Epithelial cell of prostate (primary cell): ENCODE results near the gene REV3L.
"Not testable (repeated sequence)": the region's sequence is repeated elsewhere in the genome, so short reads cannot be mapped to it uniquely, and the experiment has no call there.

Source experiments
- DNase-seq: peaks from one replicate; pipeline ENCODE4 v3.0.0-alpha.2; 2011; ENCODE audit warnings: low read depth, low spot score
- H3K27ac ChIP-seq: fragments of 450-650 bp; 2 replicates; pipeline ENCODE4 v1.5.1; 2017; ENCODE audit warnings: mild to moderate bottlenecking

Gene REV3L

DNA sequence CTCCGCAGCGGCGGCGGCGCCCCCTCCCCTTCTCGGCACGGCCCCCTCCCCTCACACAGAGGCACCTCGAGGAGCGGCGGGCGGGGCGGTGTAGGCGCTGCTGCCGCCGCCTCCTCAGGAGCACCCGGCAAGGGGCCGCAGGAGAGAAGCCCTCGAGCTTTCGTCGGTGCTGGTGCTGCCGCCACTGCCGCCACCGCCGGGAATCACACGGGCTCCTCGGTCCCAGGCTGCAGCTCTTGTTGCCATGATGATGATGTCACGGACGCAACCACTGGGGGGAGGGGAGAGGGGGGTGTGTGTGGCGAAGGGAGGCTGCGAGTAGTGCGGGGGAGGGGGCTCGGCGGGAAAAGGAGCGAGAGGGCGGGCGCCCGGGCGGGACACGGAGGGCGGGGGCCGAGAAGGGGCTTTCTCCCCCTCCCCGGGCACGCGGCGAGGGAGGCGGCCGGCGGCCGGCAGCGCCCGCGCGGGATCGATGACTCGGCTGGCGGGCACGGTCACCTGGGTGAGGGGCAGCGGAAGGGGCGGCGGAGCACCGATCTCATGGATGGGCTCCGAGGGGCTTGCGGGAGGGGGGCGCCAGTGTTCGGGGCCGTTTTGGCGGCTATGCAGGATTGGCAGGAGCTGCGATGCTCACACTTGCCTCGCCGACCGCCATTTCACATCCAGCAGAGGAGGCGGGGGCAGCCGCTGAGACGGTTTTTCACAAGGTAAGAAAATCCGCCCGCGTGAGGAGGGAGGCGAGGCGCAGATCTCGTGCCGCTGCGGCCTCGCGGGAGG is at the start of gene REV3L:
Gene REV3L (minus strand): TSS at position 260 of the 777 bp plus-strand sequence. CDS start 330 bp downstream, outside the sequence.
- DNase-seq = peak; percentile 31
- peak within 1 kb of the TSS; percentile 94 for H3K27ac ChIP-seq

DNA sequence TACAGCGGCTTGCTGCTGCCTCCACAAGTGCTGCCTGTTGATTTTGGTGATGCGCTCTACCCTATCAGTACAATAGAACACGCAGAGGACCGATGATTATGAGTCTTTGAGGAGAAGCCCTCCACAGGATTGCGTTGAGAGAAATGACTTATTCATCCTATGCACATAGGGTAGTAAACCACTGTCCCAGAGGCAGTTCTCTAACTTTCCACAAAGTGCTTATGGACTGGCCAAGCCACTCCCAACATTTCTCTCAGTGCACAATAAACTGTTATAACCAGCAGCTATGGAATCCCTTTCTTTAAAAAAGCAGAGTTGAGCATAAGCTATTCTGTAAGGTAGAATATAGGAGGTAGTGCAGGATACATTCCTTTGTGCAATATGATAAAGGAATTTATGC is 48.2 kb upstream of the REV3L start:
- DNase-seq = no peak
- H3K27ac ChIP-seq = no peak overlapping the region

DNA sequence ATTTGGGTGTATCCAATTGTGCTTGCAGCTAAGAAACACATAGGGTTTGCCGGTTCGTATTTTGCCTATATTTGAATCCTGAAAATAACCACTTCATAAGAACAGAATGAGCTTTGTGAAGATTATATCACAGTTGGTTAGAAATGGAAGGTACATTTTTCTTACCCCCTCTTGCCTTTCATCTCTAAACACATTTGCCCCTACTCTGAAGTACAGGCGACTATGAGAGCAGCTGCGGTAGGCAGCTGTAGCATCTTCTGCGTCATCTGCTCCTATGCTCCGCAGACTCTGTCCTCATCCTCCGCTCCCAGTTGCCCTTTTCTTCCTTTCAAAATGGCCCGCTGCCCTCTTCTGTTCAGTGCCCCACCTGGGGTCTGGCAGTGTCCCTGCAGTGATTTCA is 47.6 kb upstream of the REV3L start:
- no peak for DNase-seq

GRCh38 chr6:111530218-111530617 is 47.2 kb upstream of the REV3L start:
- H3K27ac ChIP-seq = no peak overlapping the region
- no peak for DNase-seq

More for the DNA sequence above, 47.6 kb upstream of the REV3L start:
- H3K27ac ChIP-seq = no peak overlapping the region

DNA sequence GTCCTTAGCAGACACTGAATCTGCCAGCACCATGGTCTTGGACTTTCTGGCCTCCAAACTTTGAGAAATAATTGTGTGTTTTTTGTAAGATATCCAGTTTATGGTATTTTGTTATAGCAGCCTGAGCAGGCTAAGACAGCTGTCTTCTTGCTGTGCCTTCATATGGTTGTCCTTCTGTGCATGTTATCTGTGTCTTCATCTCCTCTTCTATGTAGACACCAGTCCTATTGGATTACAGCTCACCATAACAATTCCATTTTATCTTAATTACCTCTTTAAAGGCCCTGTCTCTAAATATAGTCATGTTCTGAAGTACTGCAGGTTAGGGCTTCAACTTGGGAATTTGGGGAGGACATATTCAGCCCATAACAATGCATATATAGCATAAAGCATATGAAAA is 44.3 kb upstream of the REV3L start:
- H3K27ac ChIP-seq = no peak overlapping the region
- DNase-seq = no peak

DNA sequence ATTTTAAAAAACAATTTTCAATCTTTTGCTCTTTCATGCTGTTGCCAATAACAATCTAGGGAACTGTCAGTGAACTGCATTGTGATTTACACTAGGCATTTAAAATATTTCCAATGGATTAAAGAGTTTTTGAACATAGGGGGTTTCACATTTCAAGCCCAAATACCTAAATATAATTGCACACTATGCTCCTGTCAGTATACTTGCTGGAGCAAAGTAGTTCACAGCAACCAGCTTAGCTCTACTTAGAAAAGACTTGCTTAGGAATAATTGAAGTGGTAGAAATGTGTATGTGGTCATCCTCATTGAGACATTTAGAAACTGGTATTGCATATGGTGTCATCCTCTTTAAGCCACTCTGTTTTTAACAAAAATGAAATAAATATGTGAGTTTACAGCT is 41.7 kb upstream of the REV3L start:
- H3K27ac ChIP-seq = no peak overlapping the region
- DNase-seq = no peak

DNA sequence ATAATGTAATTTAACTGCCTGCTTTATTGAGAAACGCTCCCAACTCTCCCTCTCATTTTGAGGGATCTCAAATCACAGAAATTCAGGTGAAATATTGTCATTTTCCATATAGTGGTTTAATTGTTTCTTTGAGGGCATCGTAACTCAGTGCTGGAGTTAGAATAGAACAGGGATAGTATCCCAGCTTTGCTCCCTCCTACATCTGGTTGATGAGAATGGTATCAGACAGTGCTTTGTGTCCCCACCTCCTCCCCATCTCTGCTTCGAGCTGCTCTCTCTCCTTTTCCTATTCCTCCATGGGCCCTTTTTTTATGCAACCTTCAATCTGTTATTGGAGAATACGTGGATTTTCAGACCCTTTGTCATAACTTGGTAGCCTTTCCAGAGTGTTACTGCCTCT is 41.2 kb upstream of the REV3L start:
- no peak overlapping the region for H3K27ac ChIP-seq

GRCh38 chr6:111523484-111524167 is 40.6 kb upstream of the REV3L start:
- no peak for DNase-seq

More for the DNA sequence above, 41.2 kb upstream of the REV3L start:
- no peak for DNase-seq

GRCh38 chr6:111522393-111523020 is 39.5 kb upstream of the REV3L start:
- DNase-seq = no peak

More at GRCh38 chr6:111523484-111524167, 40.6 kb upstream of the REV3L start:
- no peak overlapping the region for H3K27ac ChIP-seq

DNA sequence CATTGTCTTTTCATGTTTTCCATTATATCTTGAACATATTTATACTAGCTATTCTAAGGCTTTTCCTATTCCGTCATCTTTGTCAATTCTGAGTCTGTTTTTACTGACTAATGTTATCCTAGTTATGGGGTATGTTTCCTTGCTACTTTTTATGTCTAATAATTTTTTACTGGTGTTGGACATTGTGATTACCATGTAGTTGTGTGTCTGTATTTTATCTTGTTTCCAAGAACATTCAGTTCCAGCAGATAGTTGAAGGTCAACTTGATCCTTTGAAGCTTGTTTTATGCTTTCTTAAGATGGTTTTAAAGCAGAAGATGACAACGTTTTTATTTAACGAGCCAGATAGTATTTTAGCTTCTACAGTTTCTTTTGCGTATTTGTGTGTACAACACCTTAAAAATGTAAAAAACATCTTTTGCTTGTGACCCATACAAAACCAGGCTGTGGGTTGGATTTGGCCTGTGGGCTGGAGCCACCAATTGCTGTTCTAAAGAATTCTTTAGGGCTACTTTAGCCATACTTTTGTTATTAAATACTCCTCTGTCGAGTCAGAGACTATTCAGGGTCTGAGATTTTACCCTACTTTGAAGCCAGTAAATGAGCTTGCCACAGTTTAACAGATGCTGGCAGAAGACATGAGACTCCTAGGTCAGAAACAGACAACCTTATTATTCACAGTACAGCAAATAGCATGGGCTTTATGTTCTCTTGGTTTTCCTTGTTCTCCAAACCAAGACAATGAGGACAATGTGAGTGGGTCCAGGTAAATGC is 38.7 kb upstream of the REV3L start:
- DNase-seq = no peak
- H3K27ac ChIP-seq = no peak overlapping the region

More at GRCh38 chr6:111522393-111523020, 39.5 kb upstream of the REV3L start:
- H3K27ac ChIP-seq = no peak overlapping the region

DNA sequence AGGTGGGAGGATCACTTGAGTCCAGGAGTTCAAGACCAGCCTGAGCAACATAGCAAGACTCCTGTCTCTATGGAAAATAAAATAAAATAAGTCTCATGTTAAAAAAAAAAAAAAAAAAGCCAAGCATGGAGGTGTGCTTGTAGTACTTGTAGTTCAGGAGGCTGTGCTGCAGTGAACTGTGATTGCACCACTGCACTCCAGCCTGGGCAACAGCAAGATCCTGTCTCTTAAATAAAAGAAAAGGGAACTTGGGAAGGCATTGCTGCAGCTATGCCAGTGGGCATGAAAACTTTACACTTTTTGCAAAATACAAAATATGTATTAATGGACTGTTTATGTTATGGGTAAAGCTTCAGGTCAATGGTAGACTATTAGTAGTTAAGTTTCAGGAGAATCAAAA is 37.5 kb upstream of the REV3L start:
- no peak overlapping the region for H3K27ac ChIP-seq
- DNase-seq = no peak

DNA sequence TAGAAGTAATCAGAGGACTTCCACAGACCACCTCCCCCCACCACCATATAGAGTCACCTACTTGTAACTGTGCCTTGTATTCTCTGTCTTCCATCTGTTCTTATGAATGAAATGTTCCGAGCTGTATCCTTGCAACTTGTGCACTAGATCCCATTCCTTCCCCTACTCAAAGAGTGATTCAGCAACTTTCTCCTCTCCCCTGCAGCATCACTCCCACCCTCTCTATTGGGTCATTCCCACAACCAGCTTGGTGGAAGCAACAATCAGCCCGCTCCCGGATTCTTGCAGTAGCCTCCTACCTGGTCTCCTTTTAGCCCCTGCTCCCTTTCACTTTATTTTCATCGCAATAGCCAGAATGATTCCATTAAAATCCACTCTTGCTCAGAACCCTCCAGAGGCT is 34.9 kb upstream of the REV3L start:
- no peak for DNase-seq
- H3K27ac ChIP-seq = no peak overlapping the region

GRCh38 chr6:111515259-111515658 is 32.2 kb upstream of the REV3L start:
- no peak overlapping the region for H3K27ac ChIP-seq
- DNase-seq = no peak

DNA sequence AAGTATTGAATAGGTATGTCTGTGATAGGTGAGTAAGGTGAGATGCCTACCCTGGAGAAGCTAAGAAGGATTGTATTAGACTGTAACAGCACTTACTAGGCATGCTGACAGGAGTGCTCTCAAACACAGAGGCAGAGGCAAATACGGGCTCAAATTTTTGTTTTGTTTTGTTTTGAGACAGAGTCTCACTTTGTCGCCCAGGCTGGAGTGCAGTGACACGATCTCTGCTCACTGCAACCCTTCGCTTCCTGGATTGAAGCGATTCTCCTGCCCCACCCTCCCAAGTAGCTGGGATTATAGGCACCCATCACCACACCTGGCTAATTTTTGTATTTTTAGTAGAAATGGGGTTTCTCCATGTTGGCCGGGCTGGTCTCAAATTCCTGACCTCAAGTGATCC is 31.5 kb upstream of the REV3L start:
- DNase-seq, H3K27ac ChIP-seq: not testable (repeated sequence)

- H3K27ac ChIP-seq, DNase-seq: not testable (repeated sequence)
Observed at GRCh38 chr6:111507219-111507618, 24.2 kb upstream of the REV3L start.

DNA sequence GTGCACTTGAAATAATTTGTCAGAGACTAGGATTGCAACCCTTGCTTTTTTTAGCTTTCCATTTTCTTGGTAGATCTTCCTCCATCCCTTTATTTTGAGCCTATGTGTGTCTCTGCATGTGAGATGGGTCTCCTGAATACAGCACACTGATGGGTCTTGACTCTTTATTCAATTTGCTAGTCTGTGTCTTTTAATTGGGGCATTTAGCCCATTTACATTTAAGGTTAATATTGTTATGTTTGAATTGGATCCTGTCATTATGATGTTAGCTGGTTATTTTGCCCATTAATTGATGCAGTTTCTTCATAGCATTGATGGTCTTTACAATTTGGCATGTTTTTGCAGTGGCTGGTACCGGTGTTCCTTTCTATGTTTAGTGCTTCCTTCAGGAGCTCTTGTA is 22.5 kb upstream of the REV3L start:
- DNase-seq, H3K27ac ChIP-seq: not testable (repeated sequence)

GRCh38 chr6:111503660-111504059 is 20.6 kb upstream of the REV3L start:
- H3K27ac ChIP-seq = no peak overlapping the region
- no peak for DNase-seq

DNA sequence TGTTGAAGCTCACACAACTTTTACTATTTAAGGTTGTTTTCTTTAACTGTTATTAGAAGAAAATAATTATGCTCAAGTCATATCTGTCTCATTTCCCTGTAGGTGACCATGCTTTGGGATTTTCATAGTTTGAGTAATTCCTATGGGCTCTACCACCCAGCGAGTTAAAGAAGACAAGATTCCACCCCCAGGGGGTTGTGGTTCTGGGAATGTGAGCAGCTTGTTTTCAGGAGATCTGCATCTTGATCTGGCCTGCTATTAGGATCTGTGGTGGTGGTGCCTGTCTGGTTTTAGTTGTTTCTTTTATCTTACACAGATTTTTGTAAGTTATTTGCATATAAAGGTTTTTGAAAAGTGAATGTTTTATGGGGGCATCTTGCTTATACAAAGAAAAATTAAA is 20.2 kb upstream of the REV3L start:
- no peak overlapping the region for H3K27ac ChIP-seq
- DNase-seq = no peak

- DNase-seq = no peak
- no peak overlapping the region for H3K27ac ChIP-seq
Observed at GRCh38 chr6:111502154-111502553, 19.1 kb upstream of the REV3L start.

GRCh38 chr6:111499269-111499793 is 16.3 kb upstream of the REV3L start:
- DNase-seq = no peak
- no peak overlapping the region for H3K27ac ChIP-seq
